H9 (cell line): ENCODE results near the gene ST6GALNAC3. TPM values are rescaled to one million over a fixed set of nuclear protein-coding genes. Genes with fewer than 3 reads are reported as not detected.
A peak's percentile ranks its signal among the peaks of the same experiment; 100 is the strongest.

Source experiments
- DNase-seq: peaks from one replicate; pipeline ENCODE4 v3.0.0-alpha.2; 2017
- H2AFZ ChIP-seq: one replicate; pipeline ENCODE4 v1.6.1; 2013; ENCODE audit warnings: mild to moderate bottlenecking, low read length, control low read depth, moderate library complexity
- H2AK5ac ChIP-seq: 2 replicates; pipeline ENCODE4 v1.6.1; 2013; ENCODE audit warnings: low read length, control low read depth, mixed read lengths; ENCODE audit not compliant: insufficient read length
- H2BK120ac ChIP-seq: one replicate; pipeline ENCODE4 v1.6.1; 2013; ENCODE audit warnings: low read depth, mild to moderate bottlenecking, low read length, control low read depth, inconsistent platforms; ENCODE audit not compliant: poor library complexity, severe bottlenecking
- H2BK12ac ChIP-seq: 2 replicates; pipeline ENCODE4 v1.6.1; 2013; ENCODE audit warnings: low read length, control low read depth, mixed read lengths, low read depth; ENCODE audit not compliant: insufficient read length
- H2BK15ac ChIP-seq: 2 replicates; pipeline ENCODE4 v1.6.1; 2013; ENCODE audit warnings: low read depth, low read length, control low read depth
- H2BK20ac ChIP-seq: one replicate; pipeline ENCODE4 v1.6.1; 2013; ENCODE audit warnings: low read depth, mild to moderate bottlenecking, low read length, control low read depth, inconsistent platforms; ENCODE audit not compliant: poor library complexity, severe bottlenecking
- H2BK5ac ChIP-seq: 2 replicates; pipeline ENCODE4 v1.6.1; 2013; ENCODE audit warnings: low read length, control low read depth, mixed read lengths; ENCODE audit not compliant: insufficient read length
- H3K14ac ChIP-seq: 2 replicates; pipeline ENCODE4 v1.6.1; 2013; ENCODE audit warnings: low read length, control low read depth; ENCODE audit not compliant: insufficient read depth
- H3K18ac ChIP-seq: 2 replicates; pipeline ENCODE4 v1.6.1; 2013; ENCODE audit warnings: low read depth, mild to moderate bottlenecking, mixed read lengths, low read length, control low read depth; ENCODE audit not compliant: insufficient read length
- H3K23ac ChIP-seq: 2 replicates; pipeline ENCODE4 v1.6.1; 2013; ENCODE audit warnings: low read length, control low read depth, mixed read lengths, low read depth; ENCODE audit not compliant: insufficient read length
- H3K23me2 ChIP-seq: 2 replicates; pipeline ENCODE4 v1.6.1; 2013; ENCODE audit warnings: low read depth, mild to moderate bottlenecking, mixed read lengths, low read length, control low read depth; ENCODE audit not compliant: insufficient read length, poor library complexity, severe bottlenecking
- H3K27ac ChIP-seq: 2 replicates; pipeline ENCODE4 v1.5.1; 2013; ENCODE audit warnings: low read length, control low read depth, mixed read lengths, low read depth; ENCODE audit not compliant: insufficient read length
- H3K27me3 ChIP-seq: 2 replicates; pipeline ENCODE4 v1.6.1; 2013; ENCODE audit warnings: low read length, control low read depth, inconsistent platforms; ENCODE audit not compliant: insufficient read depth
- H3K4ac ChIP-seq: 2 replicates; pipeline ENCODE4 v1.6.1; 2013; ENCODE audit warnings: low read depth, mild to moderate bottlenecking, control low read depth, inconsistent platforms, low read length, moderate library complexity
- H3K4me1 ChIP-seq: 2 replicates; pipeline ENCODE4 v1.6.1; 2013; ENCODE audit warnings: low read length, control low read depth, inconsistent platforms; ENCODE audit not compliant: insufficient read depth
- H3K4me2 ChIP-seq: 2 replicates; pipeline ENCODE4 v1.6.1; 2013; ENCODE audit warnings: low read length, control low read depth, mixed read lengths; ENCODE audit not compliant: insufficient read length, insufficient read depth
- H3K56ac ChIP-seq: 2 replicates; pipeline ENCODE4 v1.6.1; 2013; ENCODE audit warnings: low read depth, mild to moderate bottlenecking, mixed read lengths, low read length, control low read depth; ENCODE audit not compliant: insufficient read length
- H3K79me1 ChIP-seq: 2 replicates; pipeline ENCODE4 v1.6.1; 2013; ENCODE audit warnings: low read depth, mild to moderate bottlenecking, moderate library complexity, low read length, control low read depth, inconsistent platforms; ENCODE audit not compliant: insufficient read depth, poor library complexity, severe bottlenecking
- H3K79me2 ChIP-seq: 2 replicates; pipeline ENCODE4 v1.6.1; 2013; ENCODE audit warnings: low read length, control low read depth, inconsistent platforms; ENCODE audit not compliant: insufficient read depth
- H3K9ac ChIP-seq: 2 replicates; pipeline ENCODE4 v1.6.1; 2013; ENCODE audit warnings: low read length, control low read depth, mixed read lengths; ENCODE audit not compliant: insufficient read length; ENCODE audit errors: extremely low read depth
- H3K9me3 ChIP-seq: one replicate; pipeline ENCODE4 v1.6.1; 2013; ENCODE audit warnings: low read depth, low read length, inconsistent platforms; ENCODE audit not compliant: control insufficient read depth
- H3T11ph ChIP-seq: one replicate; pipeline ENCODE4 v1.6.1; 2013; ENCODE audit warnings: mild to moderate bottlenecking, low read length, control low read depth, inconsistent platforms
- H4K20me1 ChIP-seq: one replicate; pipeline ENCODE4 v1.6.1; 2013; ENCODE audit not compliant: control insufficient read depth, insufficient read length, insufficient read depth
- H4K5ac ChIP-seq: 2 replicates; pipeline ENCODE4 v1.6.1; 2013; ENCODE audit warnings: low read depth, mild to moderate bottlenecking, mixed read lengths, low read length, control low read depth; ENCODE audit not compliant: insufficient read length
- H4K8ac ChIP-seq: replicated peaks from 2 replicates; pipeline ENCODE4 v1.6.1; 2013; ENCODE audit warnings: low read length, control low read depth, mixed read lengths, low read depth; ENCODE audit not compliant: insufficient read length
- H4K91ac ChIP-seq: 2 replicates; pipeline ENCODE4 v1.6.1; 2013; ENCODE audit warnings: low read depth, mild to moderate bottlenecking, moderate library complexity, mixed read lengths, low read length, control low read depth; ENCODE audit not compliant: insufficient read length
- H3K27ac Mint-ChIP-seq, 3 experiments: 2 replicates in 2 of 3; 3 replicates in 1 of 3; pipeline ENCODE4 v1.8.0; 2020 to 2021; ENCODE audit warnings: mixed read lengths in 3 of 3, mild to moderate bottlenecking in 1 of 3, moderate library complexity in 1 of 3
- H3K27me3 Mint-ChIP-seq: 2 replicates; pipeline ENCODE4 v1.8.0; 2021; ENCODE audit warnings: low read depth, mild to moderate bottlenecking, moderate library complexity, mixed read lengths
- H3K36me3 Mint-ChIP-seq, 3 experiments: 2 replicates in 2 of 3; 3 replicates in 1 of 3; pipeline ENCODE4 v1.8.0; 2020 to 2021; ENCODE audit warnings: low read depth in 3 of 3, mixed read lengths in 3 of 3; ENCODE audit not compliant: insufficient read depth in 1 of 3
- H3K4me1 Mint-ChIP-seq, 2 experiments: 2 replicates each; pipeline ENCODE4 v1.8.0; 2020; ENCODE audit warnings: mixed read lengths in 2 of 2
- H3K4me3 Mint-ChIP-seq, 2 experiments: 2 replicates in 1 of 2; 3 replicates in 1 of 2; pipeline ENCODE4 v1.8.0; 2020 to 2021; ENCODE audit warnings: mild to moderate bottlenecking in 2 of 2, mixed read lengths in 2 of 2, moderate library complexity in 1 of 2
- H3K9me3 Mint-ChIP-seq, 2 experiments: 2 replicates in 1 of 2; 3 replicates in 1 of 2; pipeline ENCODE4 v1.8.0; 2020; ENCODE audit warnings: mild to moderate bottlenecking in 2 of 2, mixed read lengths in 2 of 2, moderate library complexity in 1 of 2
- WGBS: extraction: QIAGEN DNeasy Blood & Tissue Kit; methylation state at CpG from one replicate; pipeline ENCODE4 v1.1.7; 2013; ENCODE audit warnings: missing lambda C conversion rate, low lambda C conversion rate, mixed read lengths; ENCODE audit not compliant: insufficient read length; ENCODE audit errors: extremely low coverage; 5-methylcytosine and 5-hydroxymethylcytosine counted together
- total RNA-seq: library from RNA; stranded (reverse); gene quantifications from 2 replicates; pipeline ENCODE4 v1.2.1, GENCODE V29; 2021
- TF ChIP-seq, protein P1 (sequence below): fragments of 200-600 bp; sonication (generic); conservative IDR thresholded peaks from 3 replicates; pipeline ENCODE4 v1.8.0; 2021; ENCODE audit warnings: antibody characterized with exemption, mild to moderate bottlenecking

The ST6GALNAC3 gene
- total RNA-seq, 1 experiment from 2014 or later: 11.2 TPM

DNA sequence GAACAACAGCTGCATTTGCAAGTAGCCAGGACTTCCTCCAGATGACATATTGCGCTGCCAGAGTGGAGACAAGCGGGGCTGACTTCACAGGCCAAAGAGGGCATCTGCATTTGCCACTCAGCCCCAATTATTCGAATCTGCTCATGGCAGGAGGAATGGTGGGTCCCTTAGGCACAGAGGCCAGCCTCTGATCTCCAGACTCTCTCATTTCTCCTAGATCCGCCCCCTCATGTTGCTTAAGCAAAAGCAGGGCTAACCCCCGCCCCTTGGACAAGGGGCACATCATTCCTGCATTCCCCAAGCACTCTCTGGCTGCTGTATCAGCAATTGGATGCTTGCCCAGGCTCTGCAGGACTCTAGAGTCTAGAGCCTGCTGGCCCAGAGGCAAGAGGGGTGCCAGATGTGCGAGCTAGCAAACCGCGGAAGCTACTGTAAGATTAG, 262.4 kb downstream of the ST6GALNAC3 start:
- Histone ChIP-seq H2BK5ac (no peak overlapping the region), H4K20me1 (no peaks in the 10 kb centered on the region), H3K14ac (no peak overlapping the region), H3K23ac (no peak overlapping the region), H3K23me2 (no peaks in the 10 kb centered on the region), H2BK20ac (no peak overlapping the region), H3K4me1 (no peaks in the 10 kb centered on the region; the same call in 1 of the 2 replicates), H3K4ac (no peak overlapping the region), H2BK12ac (no peak overlapping the region), H3K56ac (no peak overlapping the region), H3K9ac (no peak overlapping the region), H2BK120ac (no peak overlapping the region), H2AFZ (no peak overlapping the region), H3K4me2 (no peak overlapping the region), H3T11ph (no peak overlapping the region), H3K27me3 (no peaks in the 10 kb centered on the region), H4K8ac (no peak overlapping the region), H4K5ac (no peak overlapping the region), H4K91ac (no peak overlapping the region), H3K79me2 (no peaks in the 10 kb centered on the region), H2AK5ac (no peak overlapping the region), H3K79me1 (no peaks in the 10 kb centered on the region), H3K9me3 (no peaks in the 10 kb centered on the region), H3K27ac (no peak overlapping the region), H2BK15ac (no peak overlapping the region), H3K18ac (no peak overlapping the region)
- Mint-ChIP-seq H3K36me3 (peaks cover 0 to 5% (median 0%) of the 10 kb centered on the region in 3 experiments; a peak in 2 of 7 replicates), H3K4me3 (no peak overlapping the region), H3K27ac (peak overlapping the region in 2 of 3 experiments; percentile 74 to 91; a peak in 2 of 7 replicates), H3K4me1 (peaks cover 8 to 19% of the 10 kb centered on the region in 2 experiments), H3K9me3 (peaks cover 3 to 4% of the 10 kb centered on the region in 2 experiments; a peak in 2 of 5 replicates), H3K27me3 (no peaks in the 10 kb centered on the region)
- no CpG with 5 or more reads among the region's 8 CpGs for WGBS
- peak; percentile 30 for DNase-seq
- TF ChIP-seq, protein P1, sequence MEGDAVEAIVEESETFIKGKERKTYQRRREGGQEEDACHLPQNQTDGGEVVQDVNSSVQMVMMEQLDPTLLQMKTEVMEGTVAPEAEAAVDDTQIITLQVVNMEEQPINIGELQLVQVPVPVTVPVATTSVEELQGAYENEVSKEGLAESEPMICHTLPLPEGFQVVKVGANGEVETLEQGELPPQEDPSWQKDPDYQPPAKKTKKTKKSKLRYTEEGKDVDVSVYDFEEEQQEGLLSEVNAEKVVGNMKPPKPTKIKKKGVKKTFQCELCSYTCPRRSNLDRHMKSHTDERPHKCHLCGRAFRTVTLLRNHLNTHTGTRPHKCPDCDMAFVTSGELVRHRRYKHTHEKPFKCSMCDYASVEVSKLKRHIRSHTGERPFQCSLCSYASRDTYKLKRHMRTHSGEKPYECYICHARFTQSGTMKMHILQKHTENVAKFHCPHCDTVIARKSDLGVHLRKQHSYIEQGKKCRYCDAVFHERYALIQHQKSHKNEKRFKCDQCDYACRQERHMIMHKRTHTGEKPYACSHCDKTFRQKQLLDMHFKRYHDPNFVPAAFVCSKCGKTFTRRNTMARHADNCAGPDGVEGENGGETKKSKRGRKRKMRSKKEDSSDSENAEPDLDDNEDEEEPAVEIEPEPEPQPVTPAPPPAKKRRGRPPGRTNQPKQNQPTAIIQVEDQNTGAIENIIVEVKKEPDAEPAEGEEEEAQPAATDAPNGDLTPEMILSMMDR: no peak
